ENCODE measurements around the gene CCDC81.
A peak's percentile ranks its signal among the peaks of the same experiment; 100 is the strongest.

The CCDC81 gene

GRCh38 chr11:86440305-86440716 is 65.6 kb downstream of the CCDC81 start:
- DNase-seq (ENCODE audit: low read depth in 2 of 2), result no peak

- no peak for DNase-seq (ENCODE audit: low read depth in 2 of 2)
Observed at GRCh38 chr11:86440843-86441242, 66.2 kb downstream of the CCDC81 start.

- peak in 1 of 2 donors; percentile 68 for DNase-seq (ENCODE audit: low read depth in 2 of 2)
Observed at GRCh38 chr11:86442420-86442819, 67.7 kb downstream of the CCDC81 start.

GRCh38 chr11:86442827-86443226 is 68.1 kb downstream of the CCDC81 start:
- DNase-seq (ENCODE audit: low read depth in 2 of 2), result no peak

GRCh38 chr11:86443415-86443814 is 68.7 kb downstream of the CCDC81 start:
- no peak for DNase-seq (ENCODE audit: low read depth in 2 of 2)

GRCh38 chr11:86444981-86445380 is 70.3 kb downstream of the CCDC81 start:
- no peak for DNase-seq (ENCODE audit: low read depth in 2 of 2)

GRCh38 chr11:86446163-86446923 is 71.7 kb downstream of the CCDC81 start:
- no peak for DNase-seq (ENCODE audit: low read depth in 2 of 2)

- no peak for DNase-seq (ENCODE audit: low read depth in 2 of 2)
Observed at GRCh38 chr11:86446924-86447285, 72.2 kb downstream of the CCDC81 start.

- peak in 1 of 2 donors; percentile 29 for DNase-seq (ENCODE audit: low read depth in 2 of 2)
Observed at GRCh38 chr11:86447763-86448480, 73.2 kb downstream of the CCDC81 start.

GRCh38 chr11:86449993-86450629 is 75.4 kb downstream of the CCDC81 start:
- no peak for DNase-seq (ENCODE audit: low read depth in 2 of 2)

GRCh38 chr11:86453290-86454030 is 78.8 kb downstream of the CCDC81 start:
- no peak for DNase-seq (ENCODE audit: low read depth in 2 of 2)

GRCh38 chr11:86456075-86456939 is 81.6 kb downstream of the CCDC81 start:
- DNase-seq (ENCODE audit: low read depth in 2 of 2), result peak; percentile 67 to 68

GRCh38 chr11:86458294-86459001 is 83.8 kb downstream of the CCDC81 start:
- DNase-seq (ENCODE audit: low read depth in 2 of 2), result no peak

GRCh38 chr11:86459002-86459385 is 84.3 kb downstream of the CCDC81 start:
- DNase-seq (ENCODE audit: low read depth in 2 of 2), result no peak

GRCh38 chr11:86459682-86460460 is 85.2 kb downstream of the CCDC81 start:
- DNase-seq (ENCODE audit: low read depth in 2 of 2), result no peak

GRCh38 chr11:86460461-86461385 is 86.0 kb downstream of the CCDC81 start:
- DNase-seq (ENCODE audit: low read depth in 2 of 2), result no peak

- DNase-seq (ENCODE audit: low read depth in 2 of 2), result no peak
Observed at GRCh38 chr11:86461892-86462291, 87.2 kb downstream of the CCDC81 start.

GRCh38 chr11:86463120-86463519 is 88.4 kb downstream of the CCDC81 start:
- DNase-seq (ENCODE audit: low read depth in 2 of 2), result no peak

- DNase-seq (ENCODE audit: low read depth in 2 of 2), result no peak
Observed at GRCh38 chr11:86463955-86464354, 89.3 kb downstream of the CCDC81 start.
